Thoracic aorta (tissue), 2 donors: ENCODE measurements around the gene CNST. TPM values are rescaled to one million over a fixed set of nuclear protein-coding genes. Genes with fewer than 3 reads are reported as not detected.

Experiments
- ATAC-seq: fragments of 150-250 bp; one replicate; pipeline ENCODE4 v1.8.0; 2017; ENCODE audit warnings: low read depth; ENCODE audit not compliant: insufficient number of reproducible peaks, low FRiP score
- DNase-seq: peaks from one replicate; pipeline ENCODE4 v3.0.0-alpha.2; 2020; ENCODE audit warnings: low spot score
- H3K27ac ChIP-seq, 2 donors: fragments of 200-600 bp; sonication (generic); 1 replicate in 1 of 2; 2 replicates in 1 of 2; pipeline ENCODE4 v1.5.1; 2016; ENCODE audit warnings: mild to moderate bottlenecking in 2 of 2, moderate library complexity in 2 of 2
- H3K27me3 ChIP-seq: fragments of 200-600 bp; sonication (generic); replicated peaks from 2 replicates; pipeline ENCODE4 v1.6.0; 2016; ENCODE audit warnings: mild to moderate bottlenecking; ENCODE audit not compliant: insufficient read depth
- H3K36me3 ChIP-seq: fragments of 200-600 bp; sonication (generic); one replicate; pipeline ENCODE4 v1.5.1; 2016
- H3K4me1 ChIP-seq, 2 donors: fragments of 200-600 bp; sonication (generic); 1 replicate in 1 of 2; 2 replicates in 1 of 2; pipeline versions ENCODE4 v1.5.1 to v1.6.0; 2016; ENCODE audit warnings: low read depth in 2 of 2, mild to moderate bottlenecking in 1 of 2; ENCODE audit not compliant: control insufficient read depth in 1 of 2
- H3K4me3 ChIP-seq: fragments of 200-600 bp; sonication (generic); 2 replicates; pipeline ENCODE4 v1.5.1; 2016; ENCODE audit warnings: mild to moderate bottlenecking
- H3K9me3 ChIP-seq: fragments of 200-600 bp; sonication (generic); 2 replicates; pipeline ENCODE4 v1.5.1; 2016
- total RNA-seq, 2 donors: library from RNA; depleted of rRNA; stranded (reverse); fragments of >200 nt; gene quantifications; one replicate each; pipeline versions ENCODE4 v1.1.0 to v1.2.3, GENCODE V29; 2016
- TF ChIP-seq, protein P1 (sequence below): fragments of 200-600 bp; sonication (generic); IDR thresholded peaks from one replicate; pipeline ENCODE4 v1.5.1; 2019; ENCODE audit warnings: antibody characterized with exemption

Gene CNST
- total RNA-seq, 2 donors from 2014 or later: 20.7 to 29.3 TPM

DNA sequence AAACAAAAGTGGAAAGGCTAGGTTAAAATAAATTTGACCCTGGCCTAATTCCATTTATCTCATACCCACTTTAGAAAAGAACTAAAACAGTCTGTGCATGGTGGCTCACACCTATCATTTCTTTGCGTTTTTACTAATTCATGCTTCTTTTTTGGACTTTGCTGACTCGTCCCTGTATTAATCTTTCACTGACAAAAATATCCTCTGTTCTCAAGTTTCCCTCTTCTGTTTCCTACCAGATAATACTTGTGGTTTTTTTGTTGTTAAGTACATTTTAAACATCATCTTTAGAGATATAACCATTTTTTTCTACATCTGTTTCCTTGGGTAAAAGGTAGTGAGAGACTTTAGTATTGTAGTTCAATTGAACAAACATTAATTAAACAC is 11.5 kb downstream of the CNST start:
- Histone ChIP-seq H3K9me3 (no peaks in the 10 kb centered on the region), H3K4me1 (peaks cover 10 to 26% of the 10 kb centered on the region in 2 donors), H3K27me3 (no peaks in the 10 kb centered on the region), H3K4me3 (no peak overlapping the region), H3K27ac (no peak overlapping the region), H3K36me3 (no peaks in the 10 kb centered on the region)
- ATAC-seq: no peak
- TF ChIP-seq, protein P1, sequence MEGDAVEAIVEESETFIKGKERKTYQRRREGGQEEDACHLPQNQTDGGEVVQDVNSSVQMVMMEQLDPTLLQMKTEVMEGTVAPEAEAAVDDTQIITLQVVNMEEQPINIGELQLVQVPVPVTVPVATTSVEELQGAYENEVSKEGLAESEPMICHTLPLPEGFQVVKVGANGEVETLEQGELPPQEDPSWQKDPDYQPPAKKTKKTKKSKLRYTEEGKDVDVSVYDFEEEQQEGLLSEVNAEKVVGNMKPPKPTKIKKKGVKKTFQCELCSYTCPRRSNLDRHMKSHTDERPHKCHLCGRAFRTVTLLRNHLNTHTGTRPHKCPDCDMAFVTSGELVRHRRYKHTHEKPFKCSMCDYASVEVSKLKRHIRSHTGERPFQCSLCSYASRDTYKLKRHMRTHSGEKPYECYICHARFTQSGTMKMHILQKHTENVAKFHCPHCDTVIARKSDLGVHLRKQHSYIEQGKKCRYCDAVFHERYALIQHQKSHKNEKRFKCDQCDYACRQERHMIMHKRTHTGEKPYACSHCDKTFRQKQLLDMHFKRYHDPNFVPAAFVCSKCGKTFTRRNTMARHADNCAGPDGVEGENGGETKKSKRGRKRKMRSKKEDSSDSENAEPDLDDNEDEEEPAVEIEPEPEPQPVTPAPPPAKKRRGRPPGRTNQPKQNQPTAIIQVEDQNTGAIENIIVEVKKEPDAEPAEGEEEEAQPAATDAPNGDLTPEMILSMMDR: no peak
- DNase-seq: no peak

- Histone ChIP-seq H3K9me3 (no peaks in the 10 kb centered on the region), H3K36me3 (no peaks in the 10 kb centered on the region), H3K4me3 (no peak overlapping the region), H3K27ac (peak overlapping the region in 1 of 2 donors; percentile 9), H3K4me1 (peaks cover 17 to 41% of the 10 kb centered on the region in 2 donors), H3K27me3 (no peaks in the 10 kb centered on the region)
- DNase-seq (no peak), ATAC-seq (no peak)
- TF ChIP-seq, protein P1: no peak
Observed at GRCh38 chr1:246579818-246580217, 13.6 kb downstream of the CNST start.

DNA sequence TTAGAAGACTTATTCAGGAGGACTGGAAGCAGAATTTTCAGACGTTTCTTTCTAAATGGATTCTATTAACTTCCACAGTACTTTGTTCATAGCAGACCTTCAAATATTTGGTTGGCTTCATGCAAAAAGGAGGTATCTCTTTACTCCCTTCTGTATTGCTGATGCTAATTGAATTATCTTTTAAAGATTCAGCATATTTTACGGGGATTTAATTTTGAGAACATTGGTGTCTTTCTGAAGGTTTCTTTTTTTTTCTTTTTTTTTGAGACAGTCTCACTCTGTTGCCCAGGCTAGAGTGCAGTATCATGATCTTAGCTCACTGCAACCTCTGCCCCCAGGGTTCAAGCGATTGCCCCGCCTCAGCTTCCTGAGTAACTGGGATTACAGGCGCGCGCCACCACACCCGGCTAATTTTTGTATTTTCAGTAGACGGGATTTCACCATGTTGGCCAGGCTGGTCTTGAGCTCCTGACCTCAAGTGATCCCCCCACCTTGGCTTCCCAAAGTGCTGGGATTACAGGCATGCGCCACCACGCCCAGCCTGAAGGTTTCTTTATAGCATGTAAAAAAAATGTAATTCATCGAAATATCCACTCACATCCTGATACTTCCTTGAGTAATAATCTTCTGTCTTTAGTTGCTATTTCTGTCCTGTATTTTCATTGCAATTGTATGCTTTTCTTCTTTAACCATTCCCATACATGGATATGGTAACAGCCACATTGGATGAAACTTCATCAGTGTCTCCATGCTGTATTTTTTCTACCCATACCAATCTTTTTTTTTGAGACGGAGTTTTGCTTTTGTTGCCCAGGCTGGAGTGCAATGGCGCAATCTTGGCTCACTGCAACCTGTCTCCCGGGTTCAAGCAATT is 14.5 kb downstream of the CNST start:
- H3K27ac ChIP-seq: no peak overlapping the region
- H3K9me3 ChIP-seq: no peaks in the 10 kb centered on the region

GRCh38 chr1:246582301-246583055 is 16.2 kb downstream of the CNST start:
- DNase-seq: no peak
- no peak overlapping the region for H3K4me3 ChIP-seq
- H3K36me3 ChIP-seq: no peaks in the 10 kb centered on the region
- H3K27me3 ChIP-seq: no peaks in the 10 kb centered on the region
- H3K4me1 ChIP-seq: peaks cover 23 to 51% of the 10 kb centered on the region in 2 donors
- no peak for ATAC-seq
- H3K27ac ChIP-seq: no peak overlapping the region
- no peaks in the 10 kb centered on the region for H3K9me3 ChIP-seq
- TF ChIP-seq, protein P1: no peak

More for the DNA sequence above, 14.5 kb downstream of the CNST start:
- no peak for DNase-seq
- no peak overlapping the region for H3K4me3 ChIP-seq
- TF ChIP-seq, protein P1: no peak
- no peaks in the 10 kb centered on the region for H3K27me3 ChIP-seq
- H3K36me3 ChIP-seq: no peaks in the 10 kb centered on the region
- peaks cover 17 to 46% of the 10 kb centered on the region in 2 donors for H3K4me1 ChIP-seq
- ATAC-seq: no peak

GRCh38 chr1:246583056-246583440 is 16.8 kb downstream of the CNST start:
- Histone ChIP-seq H3K36me3 (no peaks in the 10 kb centered on the region), H3K4me1 (peaks cover 23 to 55% of the 10 kb centered on the region in 2 donors), H3K9me3 (no peaks in the 10 kb centered on the region), H3K27me3 (no peaks in the 10 kb centered on the region), H3K4me3 (no peak overlapping the region), H3K27ac (no peak overlapping the region)
- ATAC-seq (no peak), DNase-seq (no peak)
- TF ChIP-seq, protein P1: no peak
